CD14-positive monocyte (primary cell): ENCODE results near the gene CST7. TPM values are rescaled to one million over a fixed set of nuclear protein-coding genes. Genes with fewer than 3 reads are reported as not detected.

Experiments
- DNase-seq, 3 donors: peaks; one replicate each; pipeline ENCODE4 v3.0.0-alpha.2; 2011 to 2022
- H2AFZ ChIP-seq: 2 replicates; pipeline ENCODE4 v1.6.0; 2012; ENCODE audit warnings: mild to moderate bottlenecking, low read depth, low read length, inconsistent platforms; ENCODE audit not compliant: insufficient read depth, poor library complexity, severe bottlenecking
- H3K27ac ChIP-seq, 2 donors: 1 replicate in 1 of 2; 2 replicates in 1 of 2; pipeline ENCODE4 v1.5.1; 2012 to 2013; ENCODE audit warnings: low read length in 2 of 2, control low read depth in 1 of 2, inconsistent platforms in 1 of 2, low read depth in 1 of 2, mild to moderate bottlenecking in 1 of 2
- H3K27me3 ChIP-seq, 2 donors: one replicate each; pipeline versions ENCODE4 v1.6.0 to v1.6.1; 2011 to 2013; ENCODE audit warnings: low read length in 2 of 2; ENCODE audit not compliant: control insufficient read depth in 2 of 2, insufficient read depth in 2 of 2
- H3K36me3 ChIP-seq, 2 donors: replicated peaks in 1 of 2; 1 replicate in 1 of 2; 2 replicates in 1 of 2; pipeline versions ENCODE4 v1.5.1 to v1.6.1; 2012 to 2013; ENCODE audit warnings: low read length in 2 of 2, control low read depth in 1 of 2, inconsistent platforms in 1 of 2, mild to moderate bottlenecking in 1 of 2; ENCODE audit not compliant: insufficient read depth in 2 of 2, control insufficient read depth in 1 of 2
- H3K4me1 ChIP-seq, 2 donors: 1 replicate in 1 of 2; 2 replicates in 1 of 2; pipeline versions ENCODE4 v1.5.1 to v1.6.1; 2012 to 2013; ENCODE audit warnings: low read length in 2 of 2, control low read depth in 1 of 2, inconsistent platforms in 1 of 2, mild to moderate bottlenecking in 1 of 2, moderate library complexity in 1 of 2; ENCODE audit not compliant: insufficient read depth in 2 of 2, control insufficient read depth in 1 of 2
- H3K4me2 ChIP-seq: replicated peaks from 2 replicates; pipeline ENCODE3; 2012; ENCODE audit warnings: low read length, moderate library complexity, mild to moderate bottlenecking; ENCODE audit not compliant: poor library complexity, severe bottlenecking; ENCODE audit errors: extremely low read depth
- H3K4me3 ChIP-seq, 3 experiments: fragments of 200-600 bp in 1 of 3; sonication (generic) in 1 of 3; replicated peaks in 1 of 3; 1 replicate in 2 of 3; 2 replicates in 1 of 3; pipeline ENCODE4 v1.5.1; 2011 to 2013; ENCODE audit warnings: low read length in 3 of 3, mild to moderate bottlenecking in 3 of 3, control low read depth in 2 of 3, low read depth in 2 of 3, inconsistent platforms in 1 of 3, moderate library complexity in 1 of 3
- H3K79me2 ChIP-seq: 2 replicates; pipeline ENCODE4 v1.6.0; 2012; ENCODE audit warnings: mild to moderate bottlenecking, control low read depth, inconsistent platforms, low read length, moderate library complexity; ENCODE audit not compliant: insufficient read depth
- H3K9ac ChIP-seq: 2 replicates; pipeline ENCODE4 v1.6.0; 2017; ENCODE audit warnings: low read length, mild to moderate bottlenecking; ENCODE audit not compliant: insufficient read depth, poor library complexity, severe bottlenecking
- H3K9me3 ChIP-seq, 2 donors: replicated peaks in 1 of 2; 1 replicate in 1 of 2; 2 replicates in 1 of 2; pipeline versions ENCODE4 v1.5.1 to v1.6.1; 2012 to 2013; ENCODE audit warnings: low read length in 2 of 2, control low read depth in 1 of 2; ENCODE audit not compliant: control insufficient read depth in 1 of 2, insufficient read depth in 1 of 2
- H4K20me1 ChIP-seq: 2 replicates; pipeline ENCODE4 v1.6.0; 2012; ENCODE audit warnings: mild to moderate bottlenecking, low read length, control low read depth, moderate library complexity; ENCODE audit not compliant: insufficient read depth
- H3K27ac Mint-ChIP-seq, 7 donors: one replicate each; pipeline ENCODE4 v1.8.0; 2020; ENCODE audit warnings: mild to moderate bottlenecking in 7 of 7, mixed read lengths in 7 of 7, moderate library complexity in 6 of 7, inconsistent platforms in 2 of 7
- H3K27me3 Mint-ChIP-seq, 3 donors: one replicate each; pipeline ENCODE4 v1.8.0; 2021 to 2022; ENCODE audit warnings: low read depth in 3 of 3, mild to moderate bottlenecking in 3 of 3, mixed read lengths in 3 of 3, moderate library complexity in 3 of 3, inconsistent platforms in 1 of 3
- H3K36me3 Mint-ChIP-seq, 2 donors: one replicate each; pipeline ENCODE4 v1.8.0; 2020; ENCODE audit warnings: mixed read lengths in 2 of 2, inconsistent platforms in 1 of 2, mild to moderate bottlenecking in 1 of 2
- H3K4me1 Mint-ChIP-seq: one replicate; pipeline ENCODE4 v1.8.0; 2020; ENCODE audit warnings: mild to moderate bottlenecking, mixed read lengths
- H3K4me3 Mint-ChIP-seq, 2 donors: one replicate each; pipeline ENCODE4 v1.8.0; 2020; ENCODE audit warnings: mild to moderate bottlenecking in 2 of 2, mixed read lengths in 2 of 2, moderate library complexity in 1 of 2
- H3K9me3 Mint-ChIP-seq, 7 donors: one replicate each; pipeline ENCODE4 v1.8.0; 2020 to 2022; ENCODE audit warnings: mixed read lengths in 7 of 7, mild to moderate bottlenecking in 6 of 7, moderate library complexity in 6 of 7, inconsistent platforms in 2 of 7
- WGBS: methylation state at CpG from one replicate; pipeline ENCODE4 v1.1.5; 2013; ENCODE audit warnings: missing lambda C conversion rate; ENCODE audit not compliant: insufficient coverage; 5-methylcytosine and 5-hydroxymethylcytosine counted together
- intact Hi-C, 2 donors: fragments of 100-400 bp; cut with micrococcal nuclease; formaldehyde crosslinking; loops; one replicate each; pipeline versions ENCODE4 v1.15.0 to v1.15.1; 2023
- polyA plus RNA-seq, 3 donors: library from polyadenylated mRNA; depleted of rRNA in 1 of 3; unstranded in 2 of 3; stranded (reverse) in 1 of 3; fragments of 300-500 nt in 2 of 3; fragments of >200 nt in 1 of 3; fragmentation: Illumina TruSeq in 2 of 3; gene quantifications; 1 replicate in 2 of 3; 2 replicates in 1 of 3; pipeline ENCODE4 v1.2.3, GENCODE V29; 2012 to 2021
- TF ChIP-seq, protein P1 (sequence below): fragments of 200-600 bp; IDR thresholded peaks from one replicate; pipeline ENCODE4 v1.8.0; 2022; ENCODE audit warnings: antibody characterized with exemption, mild to moderate bottlenecking

CST7 gene
- polyA plus RNA-seq, 3 donors = 1.2 to 3.2 (median 1.8) TPM

DNA sequence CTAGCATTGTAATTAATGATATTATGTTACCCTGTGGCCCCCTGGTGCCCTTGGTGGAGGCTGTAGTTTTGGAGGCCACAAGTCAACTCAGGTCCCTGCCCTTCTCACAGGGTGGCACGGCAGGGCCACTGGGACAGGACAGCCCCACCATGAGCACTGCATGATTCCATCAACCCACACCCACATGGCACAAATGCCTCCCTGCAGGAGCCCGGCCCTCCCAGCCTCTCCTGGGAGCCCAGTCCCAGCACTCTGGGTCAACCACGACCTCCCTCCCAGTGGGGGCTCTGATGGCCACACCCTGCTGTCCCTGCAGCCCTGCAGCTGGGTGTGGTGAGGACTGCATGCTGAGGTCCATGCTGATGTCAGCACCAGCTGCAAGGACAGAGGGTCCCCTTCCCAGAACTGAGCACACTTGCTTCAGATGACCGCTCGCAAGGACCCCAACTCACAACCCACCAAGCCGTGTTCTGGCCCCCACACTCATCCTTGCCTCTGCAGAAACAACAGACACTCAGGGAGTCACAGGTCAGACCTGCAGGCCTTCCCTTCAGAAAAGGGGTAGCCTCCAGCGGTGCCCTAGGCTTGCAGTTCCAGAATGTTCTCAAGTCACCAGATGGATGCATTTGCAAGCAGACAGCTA is 15.7 kb upstream of the CST7 start:
- 96% methylated on average over 7 of the region's 7 CpGs for WGBS
- Mint-ChIP-seq H3K4me3 (no peak overlapping the region), H3K27ac (no peak overlapping the region), H3K27me3 (peaks cover 0 to 2% (median 1%) of the 10 kb centered on the region in 3 donors), H3K36me3 (no peaks in the 10 kb centered on the region), H3K4me1 (peaks cover 20% of the 10 kb centered on the region), H3K9me3 (peaks cover 2 to 13% (median 6%) of the 10 kb centered on the region in 7 donors)
- Histone ChIP-seq H3K36me3 (no peaks in the 10 kb centered on the region), H3K9ac (no peak overlapping the region), H3K27me3 (no peaks in the 10 kb centered on the region), H3K79me2 (no peaks in the 10 kb centered on the region), H4K20me1 (no peaks in the 10 kb centered on the region), H3K4me1 (peaks cover 0 to 3% of the 10 kb centered on the region in 2 donors), H2AFZ (no peak overlapping the region), H3K4me2 (no peak overlapping the region), H3K4me3 (no peak overlapping the region), H3K9me3 (peaks cover 0 to 6% of the 10 kb centered on the region in 2 donors), H3K27ac (no peak overlapping the region)
- intact Hi-C loops = no loop called here
- TF ChIP-seq, protein P1, sequence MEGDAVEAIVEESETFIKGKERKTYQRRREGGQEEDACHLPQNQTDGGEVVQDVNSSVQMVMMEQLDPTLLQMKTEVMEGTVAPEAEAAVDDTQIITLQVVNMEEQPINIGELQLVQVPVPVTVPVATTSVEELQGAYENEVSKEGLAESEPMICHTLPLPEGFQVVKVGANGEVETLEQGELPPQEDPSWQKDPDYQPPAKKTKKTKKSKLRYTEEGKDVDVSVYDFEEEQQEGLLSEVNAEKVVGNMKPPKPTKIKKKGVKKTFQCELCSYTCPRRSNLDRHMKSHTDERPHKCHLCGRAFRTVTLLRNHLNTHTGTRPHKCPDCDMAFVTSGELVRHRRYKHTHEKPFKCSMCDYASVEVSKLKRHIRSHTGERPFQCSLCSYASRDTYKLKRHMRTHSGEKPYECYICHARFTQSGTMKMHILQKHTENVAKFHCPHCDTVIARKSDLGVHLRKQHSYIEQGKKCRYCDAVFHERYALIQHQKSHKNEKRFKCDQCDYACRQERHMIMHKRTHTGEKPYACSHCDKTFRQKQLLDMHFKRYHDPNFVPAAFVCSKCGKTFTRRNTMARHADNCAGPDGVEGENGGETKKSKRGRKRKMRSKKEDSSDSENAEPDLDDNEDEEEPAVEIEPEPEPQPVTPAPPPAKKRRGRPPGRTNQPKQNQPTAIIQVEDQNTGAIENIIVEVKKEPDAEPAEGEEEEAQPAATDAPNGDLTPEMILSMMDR = no peak
- DNase-seq = no peak

DNA sequence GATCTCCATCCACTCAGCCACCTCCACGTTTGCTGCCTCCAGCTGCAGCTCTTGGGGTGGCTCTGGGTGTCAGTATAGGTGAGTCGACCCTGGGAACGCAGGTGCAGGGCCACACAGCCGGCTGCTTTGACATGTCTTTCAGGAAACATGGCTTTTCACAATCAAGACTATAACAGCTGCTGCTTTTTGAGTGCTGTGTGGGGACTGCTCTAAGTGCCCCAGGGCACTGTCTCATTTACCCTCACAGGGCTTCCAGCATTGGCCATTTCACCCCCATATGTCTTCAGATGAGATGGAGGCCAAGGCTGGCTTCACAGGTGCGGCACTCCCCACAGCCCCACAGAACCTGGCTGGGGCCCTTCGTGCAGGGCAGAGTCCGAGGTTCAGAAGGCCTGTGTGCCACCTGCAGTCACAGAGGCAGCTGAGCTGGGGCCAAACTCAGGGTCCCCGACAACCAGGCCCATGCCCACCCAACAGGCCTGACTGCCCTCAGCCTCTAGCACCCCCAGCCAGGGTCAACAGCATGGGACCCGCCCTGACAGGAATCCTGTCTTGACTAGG is 14.9 kb upstream of the CST7 start:
- no peak for DNase-seq
- H3K27ac Mint-ChIP-seq = peak overlapping the region in 2 of 7 donors; percentile 36 to 39
- Histone ChIP-seq H3K36me3 (no peaks in the 10 kb centered on the region), H3K4me1 (peaks cover 0 to 3% of the 10 kb centered on the region in 2 donors), H4K20me1 (no peaks in the 10 kb centered on the region), H2AFZ (no peak overlapping the region), H3K79me2 (no peaks in the 10 kb centered on the region), H3K27me3 (no peaks in the 10 kb centered on the region), H3K27ac (no peak overlapping the region), H3K4me2 (no peak overlapping the region), H3K4me3 (no peak overlapping the region), H3K9me3 (peaks cover 0 to 6% of the 10 kb centered on the region in 2 donors), H3K9ac (no peak overlapping the region)
- H3K27me3 Mint-ChIP-seq = peaks cover 0 to 2% (median 1%) of the 10 kb centered on the region in 3 donors
- TF ChIP-seq, protein P1 = no peak
- H3K4me3 Mint-ChIP-seq = no peak overlapping the region
- H3K36me3 Mint-ChIP-seq = no peaks in the 10 kb centered on the region
- intact Hi-C loops = no loop called here
- H3K4me1 Mint-ChIP-seq = peaks cover 20% of the 10 kb centered on the region
- H3K9me3 Mint-ChIP-seq = peaks cover 2 to 13% (median 6%) of the 10 kb centered on the region in 7 donors
- WGBS = 87% methylated on average over 6 of the region's 9 CpGs
